ENCODE data around the gene ATP13A3.

Gene ATP13A3

DNA sequence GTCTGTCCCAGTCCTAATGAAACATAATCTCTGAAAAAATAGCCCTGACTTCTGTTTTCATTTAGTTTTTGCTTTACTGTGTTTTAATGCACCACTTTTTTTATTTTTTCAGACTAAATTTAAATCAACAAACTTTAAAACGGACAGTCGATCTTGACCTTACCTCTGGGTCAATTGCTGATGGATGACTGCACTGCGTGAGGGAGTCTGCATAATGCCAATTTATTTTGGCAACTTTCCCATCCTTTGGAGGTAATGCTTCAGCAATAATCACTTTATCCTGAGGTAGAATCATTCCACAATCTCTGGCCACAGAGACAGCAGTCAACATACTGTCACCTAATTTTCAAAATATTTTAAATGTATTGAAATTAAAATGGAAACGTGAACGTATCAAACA lies 55.2 kb downstream of the ATP13A3 start:
- no peak for FAIRE-seq

GRCh38 chr3:194425399-194425798 lies 61.4 kb downstream of the ATP13A3 start:
- FAIRE-seq: no peak

DNA sequence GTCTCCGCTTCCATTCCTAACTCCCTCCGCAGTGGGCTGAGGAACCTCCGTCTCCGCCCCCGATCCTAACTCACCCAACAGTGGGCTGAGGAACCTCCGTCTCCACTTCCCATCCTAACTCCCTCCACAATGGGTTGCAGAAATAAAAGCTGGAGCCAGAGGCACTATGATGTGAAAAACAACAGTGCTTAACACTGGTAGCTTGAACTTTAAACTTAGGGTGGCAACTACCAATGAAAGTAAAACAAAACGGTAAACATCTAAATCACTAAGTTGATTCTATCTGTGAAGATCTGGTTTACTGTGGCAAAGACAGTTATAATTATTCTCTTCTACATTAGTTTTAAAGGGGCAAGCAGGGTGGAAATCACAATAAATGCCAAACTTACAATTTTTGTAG lies 61.8 kb downstream of the ATP13A3 start:
- no peak for FAIRE-seq

DNA sequence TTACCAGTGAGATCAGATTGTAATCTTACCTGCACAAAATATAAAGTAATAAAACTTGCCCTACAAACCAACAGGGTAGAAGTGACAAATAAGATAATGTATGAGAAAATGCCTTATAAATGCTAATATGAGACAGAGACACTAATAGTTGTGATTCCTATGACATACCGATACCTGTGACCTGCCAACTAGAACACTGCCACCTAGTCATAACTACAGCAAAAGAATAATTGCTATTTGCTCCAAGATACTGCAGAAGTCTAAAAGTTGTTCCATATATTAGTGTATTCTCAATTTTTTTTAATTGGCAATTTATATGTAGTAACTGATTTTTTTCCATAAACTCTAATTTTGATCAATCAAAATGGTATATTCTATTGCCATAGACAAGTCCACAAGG lies 62.4 kb downstream of the ATP13A3 start:
- FAIRE-seq: no peak

- FAIRE-seq: no peak
These were observed 63.5 kb downstream of the ATP13A3 start for GRCh38 chr3:194423317-194423716.

- FAIRE-seq: no peak
These were observed 64.6 kb downstream of the ATP13A3 start for GRCh38 chr3:194422188-194422587.

DNA sequence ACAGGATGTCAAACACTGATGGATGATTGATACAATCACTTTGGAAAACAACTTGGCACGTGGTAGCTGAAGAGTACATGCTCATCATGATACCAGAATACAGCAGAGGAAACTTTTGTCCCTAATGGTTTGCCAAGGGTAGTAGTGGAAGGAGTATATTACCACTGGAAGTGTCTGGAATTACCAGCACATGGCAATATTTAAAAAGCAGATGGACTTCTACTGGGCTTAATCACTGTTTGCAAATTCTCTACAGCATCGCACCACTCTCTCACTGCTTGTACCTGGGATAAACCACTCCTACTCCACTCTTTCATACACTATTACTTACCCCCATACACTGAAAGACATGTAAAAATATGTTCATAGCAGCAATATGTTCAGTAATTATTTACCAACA lies 68.1 kb downstream of the ATP13A3 start:
- no peak for FAIRE-seq

GRCh38 chr3:194407423-194407822 lies 79.4 kb downstream of the ATP13A3 start:
- FAIRE-seq: no peak

- FAIRE-seq: no peak
These were observed 81.0 kb downstream of the ATP13A3 start for GRCh38 chr3:194405766-194406165.

DNA sequence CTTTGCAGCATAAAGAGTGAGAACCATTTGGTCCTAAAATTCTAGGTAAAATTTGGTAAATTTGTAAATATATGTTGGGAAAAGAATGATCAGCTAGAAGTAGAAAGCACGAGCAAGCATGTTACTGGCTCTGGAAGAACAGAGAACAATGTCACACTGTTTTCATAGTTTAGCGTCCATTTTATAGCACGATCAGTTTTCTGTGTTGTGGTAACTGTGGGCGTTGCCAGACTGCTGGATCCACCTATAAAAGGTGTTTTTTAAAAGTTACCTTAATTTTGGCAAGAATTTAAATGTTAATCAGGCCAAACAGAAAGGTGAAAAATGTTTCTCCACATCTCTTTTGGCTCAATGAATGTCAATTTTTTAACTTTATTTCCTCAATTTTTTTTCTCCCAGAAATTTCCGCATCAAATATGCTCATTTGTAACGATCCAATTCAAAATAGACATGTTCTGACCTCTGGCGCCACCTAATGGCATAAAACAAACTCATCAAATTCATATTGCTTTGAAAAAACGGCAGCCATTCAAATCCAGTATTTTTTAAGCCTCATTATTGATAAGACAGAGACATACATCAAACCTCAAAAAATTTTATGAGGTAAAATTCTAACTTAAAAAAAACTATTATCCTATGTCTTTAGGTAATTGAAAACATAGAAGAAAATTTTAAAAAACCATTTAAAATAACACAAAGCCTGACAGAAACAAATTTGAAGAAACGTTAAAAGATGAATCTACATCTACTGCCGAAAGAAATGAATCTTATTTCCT lies 82.2 kb downstream of the ATP13A3 start:
- peak; percentile 83 for FAIRE-seq

DNA sequence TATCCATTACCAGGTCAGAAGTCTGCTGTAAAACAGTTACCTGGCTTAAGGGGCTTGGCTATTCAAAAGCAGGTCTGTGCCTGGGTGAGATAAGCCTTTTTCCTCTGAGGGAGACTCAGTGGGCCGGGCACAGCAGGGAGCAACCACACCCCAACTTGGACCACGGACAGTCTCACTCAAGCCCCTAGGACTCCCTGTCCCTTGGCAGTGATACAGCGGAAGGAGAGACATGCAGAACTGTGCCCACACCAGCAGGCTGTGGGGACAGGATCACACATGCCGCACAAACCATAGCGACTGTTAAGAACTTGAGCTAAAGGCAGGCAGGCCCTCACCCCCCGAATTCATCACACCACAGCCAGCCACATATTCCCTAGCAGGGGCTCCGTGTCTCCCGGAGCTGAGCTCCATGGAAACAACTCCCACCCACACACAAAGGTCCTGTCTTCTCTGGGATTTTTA lies 84.9 kb downstream of the ATP13A3 start:
- FAIRE-seq: no peak

- FAIRE-seq: no peak
These were observed 85.5 kb downstream of the ATP13A3 start for GRCh38 chr3:194401346-194401745.

GRCh38 chr3:194399874-194400411 lies 86.9 kb downstream of the ATP13A3 start:
- FAIRE-seq: no peak

- FAIRE-seq: no peak
These were observed 87.6 kb downstream of the ATP13A3 start, which contains the start of gene GP5 for GRCh38 chr3:194399166-194399565. Gene GP5 (minus strand): TSS chr3:194399266. CDS start chr3:194398282, 984 bp downstream.

GRCh38 chr3:194397757-194398312 lies 89.0 kb downstream of the ATP13A3 start:
- no peak for FAIRE-seq

DNA sequence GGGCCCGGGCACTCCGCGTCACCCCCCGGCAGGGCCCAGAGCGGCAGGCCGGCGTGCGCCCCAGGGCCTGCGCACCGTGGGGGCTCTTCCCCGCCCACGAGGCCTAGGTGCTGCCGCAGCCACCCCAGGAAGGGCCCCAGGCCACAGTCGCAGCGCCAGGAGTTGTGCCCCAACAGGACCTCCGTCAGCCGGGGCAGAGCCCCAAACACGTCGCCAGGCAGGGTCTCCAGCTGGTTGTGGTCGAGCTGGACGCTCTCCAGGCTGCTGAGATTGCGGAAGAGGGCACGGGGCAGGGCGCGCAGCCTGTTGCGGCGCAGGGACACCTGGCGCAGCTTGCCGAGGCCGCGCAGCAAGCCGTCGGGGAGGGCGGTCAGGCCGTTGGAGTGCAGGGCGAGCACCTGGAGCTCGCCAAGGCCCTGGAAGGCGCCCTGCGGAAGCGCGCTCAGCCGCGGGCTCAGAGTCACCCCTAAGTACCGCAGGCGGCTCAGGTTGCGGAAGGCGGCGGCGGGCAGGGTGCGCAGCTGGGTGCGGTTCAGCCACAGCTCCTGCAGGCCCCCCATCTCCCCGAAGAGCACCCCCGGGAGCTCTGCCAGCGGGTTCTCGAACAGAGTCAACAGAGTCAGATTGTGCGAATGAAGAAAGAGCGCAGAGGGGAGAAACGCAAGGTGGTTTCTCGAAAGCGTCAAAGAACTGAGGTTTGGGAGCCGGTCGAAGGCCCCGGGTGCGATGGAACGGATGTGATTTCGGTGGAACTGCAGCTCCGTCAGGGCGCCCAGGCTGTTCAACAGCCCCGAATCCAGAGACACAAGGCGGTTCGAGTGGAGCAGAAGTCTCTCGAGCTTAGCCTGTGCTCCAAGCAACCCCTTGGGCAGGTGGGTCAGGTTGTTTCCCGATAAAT lies 89.7 kb downstream of the ATP13A3 start:
- no peak for FAIRE-seq

DNA sequence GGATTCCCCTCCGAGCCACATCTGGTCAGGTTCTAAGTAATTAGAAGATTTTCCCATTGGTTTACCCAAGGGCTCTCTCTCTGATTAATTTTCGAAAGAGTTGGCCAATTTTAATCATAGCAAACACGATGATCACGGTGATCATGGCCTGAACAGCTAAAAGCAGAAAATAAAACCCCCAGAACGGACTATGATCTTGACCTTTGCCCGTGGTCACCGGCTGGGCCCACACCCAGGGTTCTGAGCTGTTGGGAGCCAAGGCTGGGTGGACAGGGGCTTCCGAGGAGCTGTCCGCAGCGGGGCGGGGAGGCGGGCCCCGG lies 90.3 kb downstream of the ATP13A3 start:
- no peak for FAIRE-seq

DNA sequence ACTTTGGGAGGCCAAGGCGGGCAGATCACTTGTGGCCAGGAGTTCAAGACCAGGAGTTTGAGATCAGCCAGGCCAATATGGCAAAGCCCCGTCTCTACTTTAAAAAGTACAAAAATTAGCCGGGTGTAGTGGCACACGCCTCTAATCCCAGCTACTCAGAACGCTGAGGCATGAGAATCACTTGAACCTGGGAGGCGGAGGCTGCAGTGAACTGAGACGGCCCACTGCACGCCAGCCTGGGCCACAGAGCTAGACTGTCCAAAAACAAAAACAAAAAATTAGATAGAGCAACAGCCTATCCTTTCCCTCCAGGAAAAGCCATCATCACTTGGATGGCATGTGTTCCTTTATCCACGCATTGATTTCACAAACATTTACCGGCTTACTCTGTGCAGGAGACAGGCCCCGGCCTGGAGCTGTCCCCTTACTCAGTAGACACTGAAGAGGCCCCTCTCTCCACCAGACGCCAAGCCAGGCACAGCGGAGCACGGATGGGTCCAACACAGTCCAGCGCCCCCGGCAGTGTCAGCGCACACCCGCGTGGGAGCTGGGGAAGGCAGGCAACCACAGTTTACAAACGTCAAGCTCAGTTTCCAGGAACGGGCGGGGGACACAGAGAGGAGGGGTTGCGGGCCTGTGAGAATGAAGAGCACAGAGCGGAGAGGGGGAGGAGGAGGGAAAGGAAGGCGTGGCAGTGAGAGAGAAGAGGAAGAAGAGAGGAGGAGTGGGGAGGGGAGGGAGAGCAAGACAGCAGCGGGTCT lies 90.8 kb downstream of the ATP13A3 start:
- no peak for FAIRE-seq

- no peak for FAIRE-seq
These were observed 91.6 kb downstream of the ATP13A3 start for GRCh38 chr3:194395212-194395611.

GRCh38 chr3:194392576-194392975 lies 94.2 kb downstream of the ATP13A3 start:
- no peak for FAIRE-seq

DNA sequence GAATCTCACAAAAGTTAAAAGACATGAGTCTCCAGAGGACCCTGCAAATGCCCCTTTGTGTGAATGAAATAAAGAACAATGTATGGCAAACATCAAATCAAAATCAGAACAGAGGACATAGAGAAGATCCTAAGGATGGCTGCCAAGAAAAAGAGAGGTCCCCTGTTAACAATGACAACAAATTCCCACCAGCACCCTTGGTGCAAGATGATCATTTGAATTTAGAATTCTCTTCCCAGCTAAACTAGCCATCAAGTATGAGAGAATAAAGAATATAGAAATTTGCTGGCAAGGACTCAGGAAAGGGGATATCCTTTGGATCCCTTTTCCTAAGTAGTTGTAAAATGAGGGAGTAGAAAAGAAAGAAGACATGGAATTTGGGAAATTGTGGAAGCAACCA lies 96.0 kb downstream of the ATP13A3 start:
- no peak for FAIRE-seq

DNA sequence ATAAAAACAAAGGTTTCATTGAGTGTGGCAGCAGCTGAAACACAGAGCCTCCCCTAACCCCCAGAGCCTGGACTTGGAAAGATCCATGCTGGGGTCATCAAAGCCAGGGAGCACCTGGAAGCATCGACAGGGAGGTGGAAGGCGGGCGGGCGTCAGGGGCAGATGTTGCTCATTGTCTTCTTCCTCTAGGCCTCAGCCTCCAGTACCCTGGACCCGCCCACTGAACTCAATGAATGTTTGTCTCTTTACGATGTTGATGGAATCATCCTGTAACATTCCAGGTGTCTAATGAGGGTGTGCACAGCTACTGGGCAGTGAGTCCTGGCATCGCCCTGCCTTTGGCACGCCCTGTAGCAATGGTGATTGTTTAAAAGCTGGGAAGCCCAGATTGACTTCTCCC lies 97.5 kb downstream of the ATP13A3 start:
- no peak for FAIRE-seq

Measured in TTC549 (cell line).